A549 treated with CORT108297 at 1 μM for 4 hours (cell line): ENCODE data around the gene ITGA5. TPM values are rescaled to one million over a fixed set of nuclear protein-coding genes. Genes with fewer than 3 reads are reported as not detected.

Experiments
- total RNA-seq: library from RNA; stranded (reverse); fragments of 200-300 nt; extraction: Qiagen RNA extraction; gene quantifications from 5 replicates; pipeline ENCODE4 v1.2.3, GENCODE V29; 2022

ITGA5 gene
- 112 to 169 TPM (median 151 TPM) in 5 replicates for total RNA-seq

GRCh38 chr12:54419088-54419887, at the start of gene ITGA5:
Gene ITGA5 (minus strand): TSS chr12:54419266. CDS start chr12:54419198, 68 bp downstream.

GRCh38 chr12:54384591-54385041, 34.5 kb downstream of the ITGA5 start, which contains the start of gene ZNF385A:
Gene ZNF385A (minus strand): TSS chr12:54384733. CDS start chr12:54384514, 219 bp downstream.

GRCh38 chr12:54364413-54364812, 54.7 kb downstream of the ITGA5 start, which contains the start of gene GPR84:
Gene GPR84 (minus strand): TSS chr12:54364486. CDS start chr12:54363851, 635 bp downstream.

Other genes with a start within 250 kb of the ITGA5 start
- gene SMUG1, start 230.3 kb downstream of the ITGA5 start, total RNA-seq, result 28.5 to 35.6 TPM (median 33.8 TPM) in 5 replicates
- gene CBX5, start 139.1 kb downstream of the ITGA5 start, total RNA-seq, result 21.7 to 26.2 TPM (median 25.2 TPM) in 5 replicates
- gene HNRNPA1, start 138.5 kb downstream of the ITGA5 start, total RNA-seq, result 1,424 to 2,667 TPM (median 1,537 TPM) in 5 replicates
- gene NFE2, start 118.3 kb downstream of the ITGA5 start, total RNA-seq, result 0.11 to 0.14 TPM (median 0.12 TPM) in 3 of 5 replicates, not detected in the others
- 209 to 318 TPM (median 228 TPM) in 5 replicates for gene COPZ1, start 94.1 kb downstream of the ITGA5 start, total RNA-seq
- gene GPR84, start 54.8 kb downstream of the ITGA5 start, total RNA-seq, result not detected in 5 replicates
- 14.2 to 21.2 TPM (median 20.2 TPM) in 5 replicates for gene ZNF385A, start 34.5 kb downstream of the ITGA5 start, total RNA-seq
- gene GTSF1, start 54.3 kb upstream of the ITGA5 start, total RNA-seq, result not detected in 5 replicates
- not detected in 5 replicates for gene NCKAP1L, start 78.5 kb upstream of the ITGA5 start, total RNA-seq
- 0.05 TPM in 2 of 5 replicates, not detected in the others for gene PDE1B, start 130.3 kb upstream of the ITGA5 start, total RNA-seq
- 0.07 to 0.18 TPM (median 0.09 TPM) in 5 replicates for gene PPP1R1A, start 169.4 kb upstream of the ITGA5 start, total RNA-seq
- gene LACRT, start 215.6 kb upstream of the ITGA5 start, total RNA-seq, result not detected in 5 replicates
- not detected in 5 replicates for gene DCD, start 229.1 kb upstream of the ITGA5 start, total RNA-seq